Ectodermal cell (in vitro differentiated cells): ENCODE data around the gene PLPPR1.
"Not testable (repeated sequence)": the region's sequence is repeated elsewhere in the genome, so short reads cannot be mapped to it uniquely, and the experiment has no call there.

ENCODE experiments used
- H3K27ac ChIP-seq: 2 replicates; pipeline ENCODE4 v1.7.0; 2013; ENCODE audit warnings: mild to moderate bottlenecking, low read depth, low read length; ENCODE audit not compliant: insufficient read depth, poor library complexity, severe bottlenecking
- H3K27me3 ChIP-seq: 2 replicates; pipeline ENCODE4 v1.7.0; 2013; ENCODE audit warnings: mild to moderate bottlenecking, low read length; ENCODE audit not compliant: insufficient read depth, control insufficient read depth, poor library complexity, severe bottlenecking
- H3K36me3 ChIP-seq: one replicate; pipeline ENCODE4 v1.7.0; 2013; ENCODE audit warnings: low read length; ENCODE audit not compliant: control insufficient read depth, insufficient read depth
- H3K4me1 ChIP-seq: one replicate; pipeline ENCODE4 v1.7.0; 2013; ENCODE audit warnings: low read length; ENCODE audit not compliant: control insufficient read depth, insufficient read depth
- H3K4me3 ChIP-seq: 2 replicates; pipeline ENCODE4 v1.7.0; 2013; ENCODE audit warnings: low read depth, low read length, control low read depth; ENCODE audit not compliant: insufficient read depth
- H3K9me3 ChIP-seq: 2 replicates; pipeline ENCODE4 v1.7.0; 2013; ENCODE audit warnings: mild to moderate bottlenecking, low read length, moderate library complexity; ENCODE audit not compliant: control insufficient read depth
- WGBS, 2 experiments: methylation state at CpG; one replicate each; pipeline ENCODE4 v1.1.7; 2013; ENCODE audit warnings: missing lambda C conversion rate in 2 of 2; 5-methylcytosine and 5-hydroxymethylcytosine counted together

Gene PLPPR1

DNA sequence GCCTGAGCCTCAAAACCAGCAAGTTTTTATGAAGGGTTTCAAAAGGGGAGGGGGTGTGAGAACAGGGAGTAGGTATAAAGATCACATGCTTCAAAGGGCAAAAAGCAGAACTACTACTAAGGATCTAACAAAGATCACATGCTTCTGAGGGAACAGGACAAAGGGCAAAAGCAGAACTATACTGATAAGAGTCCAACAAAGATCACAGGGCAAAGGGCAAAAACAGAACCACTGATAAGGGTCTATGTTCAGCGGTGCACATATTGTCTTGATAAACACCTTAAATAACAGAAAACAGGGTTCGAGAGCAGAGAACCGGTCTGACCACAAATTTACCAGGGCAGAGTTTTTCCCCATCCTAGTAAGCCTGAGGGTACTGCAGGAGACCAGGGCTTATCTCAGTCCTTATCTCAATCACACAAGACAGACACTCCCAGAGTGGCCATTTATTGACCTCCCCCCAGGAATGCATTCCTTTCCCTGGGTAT lies 298.9 kb downstream of the PLPPR1 start:
- 93 to 96% methylated on average over 3 of the region's 3 CpGs for WGBS, 2 experiments
- not testable (repeated sequence) for H3K27me3 ChIP-seq, H3K36me3 ChIP-seq, H3K4me1 ChIP-seq, H3K27ac ChIP-seq, H3K4me3 ChIP-seq, H3K9me3 ChIP-seq

DNA sequence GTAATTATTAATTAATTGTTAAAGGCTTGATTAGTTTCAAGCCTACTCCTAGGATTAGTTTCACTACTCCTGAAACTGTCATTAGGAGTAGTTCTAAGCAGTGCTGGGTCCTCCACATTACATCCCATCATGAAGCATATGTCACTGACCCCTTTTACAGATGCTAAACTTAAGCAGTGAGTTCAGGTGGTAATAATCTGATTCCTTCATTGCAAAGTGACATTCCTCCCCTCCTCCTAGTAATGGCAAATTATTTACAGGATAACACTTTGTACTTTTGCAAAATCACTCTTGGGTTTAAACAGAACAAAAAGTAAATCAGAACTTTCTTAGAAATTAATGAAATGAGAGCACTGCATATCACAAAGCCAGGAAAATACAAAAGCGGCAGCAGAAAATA lies 303.8 kb downstream of the PLPPR1 start:
- WGBS, 2 experiments, result 100% methylated on average over 1 of the region's 1 CpG; no CpG with 5 or more reads in 1 of the 2 experiments
- H3K4me3 ChIP-seq, result no peak overlapping the region
- H3K4me1 ChIP-seq, result no peaks in the 10 kb centered on the region

DNA sequence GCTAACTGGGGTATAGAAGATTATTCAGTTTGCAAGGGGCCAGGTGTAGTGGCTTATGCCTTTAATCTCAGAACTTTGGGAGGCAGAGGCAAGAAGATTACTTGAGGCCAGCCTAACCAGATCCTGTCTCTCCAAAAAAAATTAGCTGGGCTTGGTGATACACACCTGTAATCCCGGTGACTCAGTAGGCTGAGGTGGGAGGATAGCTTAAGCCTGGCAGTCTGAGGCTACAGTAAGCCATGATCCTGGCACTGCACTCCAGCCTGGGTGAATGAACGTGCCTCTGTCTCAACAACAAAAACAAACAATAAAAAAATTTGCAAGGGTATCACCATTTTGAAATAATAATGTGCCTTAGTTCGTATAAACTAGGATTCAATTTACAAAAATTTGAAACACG lies 305.0 kb downstream of the PLPPR1 start:
- Histone ChIP-seq H3K36me3 (no peaks in the 10 kb centered on the region), H3K27ac (no peak overlapping the region), H3K4me3 (no peak overlapping the region), H3K9me3 (no peaks in the 10 kb centered on the region), H3K4me1 (no peaks in the 10 kb centered on the region), H3K27me3 (no peaks in the 10 kb centered on the region)
- 96 to 98% methylated on average over 4 of the region's 4 CpGs for WGBS, 2 experiments

More for the DNA sequence above, 303.8 kb downstream of the PLPPR1 start:
- no peaks in the 10 kb centered on the region for H3K9me3 ChIP-seq
- no peaks in the 10 kb centered on the region for H3K27me3 ChIP-seq
- H3K36me3 ChIP-seq, result no peaks in the 10 kb centered on the region
- H3K27ac ChIP-seq, result no peak overlapping the region

DNA sequence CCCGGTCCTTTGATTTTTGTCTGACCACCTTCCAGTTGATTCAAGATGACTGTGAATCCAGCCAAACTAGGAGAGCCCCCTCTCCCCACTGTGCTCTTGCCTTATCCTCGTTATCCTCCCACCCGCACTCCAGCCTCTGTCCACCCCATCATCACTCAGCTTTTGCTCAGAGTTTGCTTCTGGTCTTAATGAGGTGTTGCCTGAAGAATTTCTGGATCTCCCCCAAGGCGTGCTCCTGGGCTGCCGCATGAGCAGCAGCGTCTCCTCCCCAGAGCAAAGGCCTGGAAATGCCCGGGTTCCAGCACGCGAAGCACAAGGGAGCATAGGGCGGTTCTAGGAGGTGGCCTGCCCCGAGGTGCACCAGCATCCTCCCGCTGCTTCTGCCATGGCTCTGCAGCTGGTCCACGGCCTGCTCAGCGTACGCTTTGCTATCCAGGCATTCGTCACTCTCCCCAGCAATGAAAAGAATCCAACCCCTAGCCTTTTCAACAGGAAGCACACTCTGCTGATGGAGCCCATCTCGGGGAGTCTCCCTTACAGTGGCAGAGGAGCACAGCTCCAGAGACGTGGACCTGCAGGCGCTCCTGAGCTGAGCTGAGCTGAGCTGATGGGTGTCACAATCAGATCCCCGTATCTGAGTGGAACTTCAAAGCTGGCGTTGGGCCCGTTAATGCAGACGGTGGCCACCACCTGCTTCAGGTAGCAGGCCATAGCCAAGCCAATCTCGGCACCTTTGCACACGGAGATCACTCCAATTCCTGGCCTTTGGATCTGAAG lies 305.6 kb downstream of the PLPPR1 start:
- no peaks in the 10 kb centered on the region for H3K27me3 ChIP-seq
- H3K27ac ChIP-seq, result no peak overlapping the region
- H3K4me1 ChIP-seq, result no peaks in the 10 kb centered on the region
- WGBS, 2 experiments, result 94 to 95% methylated on average over 25 of the region's 25 CpGs
- H3K9me3 ChIP-seq, result no peaks in the 10 kb centered on the region
- H3K4me3 ChIP-seq, result no peak overlapping the region
- no peaks in the 10 kb centered on the region for H3K36me3 ChIP-seq

DNA sequence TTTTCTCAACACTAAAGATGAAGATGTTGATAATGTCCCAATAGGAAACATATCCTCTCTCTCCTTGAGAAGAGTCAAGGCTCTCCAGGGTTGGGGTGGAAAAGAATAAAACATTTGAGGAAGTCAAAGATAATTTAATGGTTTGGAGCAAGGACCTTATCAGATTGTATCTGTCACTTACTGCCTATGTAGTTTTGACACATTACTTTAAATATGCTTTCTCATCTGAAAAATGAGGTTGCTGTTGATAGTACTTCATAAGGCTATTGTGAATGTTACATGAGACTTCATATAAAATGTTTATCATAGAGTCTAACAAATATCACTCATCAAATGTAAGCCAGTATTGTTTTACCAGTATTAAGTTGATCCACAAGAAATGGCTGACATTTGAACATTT lies 307.6 kb downstream of the PLPPR1 start:
- Histone ChIP-seq H3K9me3 (no peaks in the 10 kb centered on the region), H3K36me3 (no peaks in the 10 kb centered on the region), H3K4me3 (no peak overlapping the region), H3K27ac (no peak overlapping the region), H3K4me1 (no peaks in the 10 kb centered on the region), H3K27me3 (no peaks in the 10 kb centered on the region)

DNA sequence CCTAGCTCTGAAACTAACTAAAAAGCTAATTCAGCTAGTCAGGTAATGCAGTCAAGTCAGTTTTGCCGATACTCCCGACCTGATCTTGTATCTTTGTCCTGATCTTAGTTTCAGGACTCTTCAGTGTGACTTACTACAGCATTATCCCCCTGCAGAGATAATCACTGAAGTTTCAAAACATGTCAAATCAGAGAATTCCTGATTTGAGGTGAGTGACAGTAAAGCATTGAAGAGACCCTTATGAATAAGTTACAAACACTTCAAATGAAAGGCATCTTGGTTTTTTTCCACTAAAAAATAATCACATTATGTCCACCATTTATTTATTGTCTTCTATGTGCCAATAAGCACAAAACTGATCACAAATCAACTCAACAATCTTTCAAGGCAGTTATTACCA lies 308.7 kb downstream of the PLPPR1 start:
- no peaks in the 10 kb centered on the region for H3K4me1 ChIP-seq
- no peaks in the 10 kb centered on the region for H3K27me3 ChIP-seq
- WGBS, 2 experiments, result 96 to 98% methylated on average over 2 of the region's 2 CpGs
- no peak overlapping the region for H3K27ac ChIP-seq
- H3K9me3 ChIP-seq, result no peaks in the 10 kb centered on the region
- H3K4me3 ChIP-seq, result no peak overlapping the region
- no peaks in the 10 kb centered on the region for H3K36me3 ChIP-seq

DNA sequence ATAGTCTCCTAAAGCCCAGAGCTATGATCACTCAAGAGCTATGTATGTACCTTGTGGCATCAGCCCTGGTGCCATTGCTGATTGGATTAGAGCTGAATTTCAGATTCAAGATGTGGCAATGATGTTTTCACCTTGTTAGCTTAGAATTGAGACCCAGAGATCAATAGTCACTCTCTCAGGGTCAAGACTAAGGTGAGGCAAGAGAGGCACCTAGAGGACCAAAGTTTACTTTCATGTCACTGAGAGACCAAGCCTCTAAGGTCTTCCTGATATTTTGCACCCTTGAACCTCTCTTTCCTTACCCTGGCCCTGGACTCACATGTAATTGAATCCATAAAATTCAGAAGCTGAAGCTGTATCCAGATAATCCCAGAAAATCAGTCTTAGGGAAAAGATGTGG lies 313.4 kb downstream of the PLPPR1 start:
- Histone ChIP-seq H3K27ac (no peak overlapping the region), H3K36me3 (no peaks in the 10 kb centered on the region), H3K4me1 (no peaks in the 10 kb centered on the region), H3K4me3 (no peak overlapping the region), H3K9me3 (no peaks in the 10 kb centered on the region), H3K27me3 (no peaks in the 10 kb centered on the region)

DNA sequence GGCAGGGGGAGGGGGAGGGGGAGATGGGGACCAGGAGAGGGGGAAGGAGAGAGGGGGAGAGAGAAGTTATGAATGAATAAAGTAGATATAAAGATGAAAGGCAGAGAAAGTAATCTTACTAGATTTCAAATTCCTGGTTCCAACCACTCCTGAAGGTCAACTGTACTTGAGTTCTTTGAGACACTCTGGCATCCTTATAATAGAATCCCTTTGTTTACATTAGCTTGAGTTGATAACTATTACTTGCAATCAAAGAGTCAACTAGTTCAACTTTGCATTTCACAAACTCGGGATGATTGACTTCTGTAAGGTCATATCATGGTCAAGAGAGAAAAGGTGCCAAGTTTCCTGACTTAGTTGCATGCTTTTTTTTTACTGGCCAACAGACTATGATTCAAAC lies 314.1 kb downstream of the PLPPR1 start:
- Histone ChIP-seq H3K4me1 (no peaks in the 10 kb centered on the region), H3K36me3 (no peaks in the 10 kb centered on the region), H3K9me3 (no peaks in the 10 kb centered on the region), H3K27ac (no peak overlapping the region), H3K4me3 (no peak overlapping the region), H3K27me3 (no peaks in the 10 kb centered on the region)
- WGBS, 2 experiments, result 88 to 90% methylated on average over 1 of the region's 1 CpG

DNA sequence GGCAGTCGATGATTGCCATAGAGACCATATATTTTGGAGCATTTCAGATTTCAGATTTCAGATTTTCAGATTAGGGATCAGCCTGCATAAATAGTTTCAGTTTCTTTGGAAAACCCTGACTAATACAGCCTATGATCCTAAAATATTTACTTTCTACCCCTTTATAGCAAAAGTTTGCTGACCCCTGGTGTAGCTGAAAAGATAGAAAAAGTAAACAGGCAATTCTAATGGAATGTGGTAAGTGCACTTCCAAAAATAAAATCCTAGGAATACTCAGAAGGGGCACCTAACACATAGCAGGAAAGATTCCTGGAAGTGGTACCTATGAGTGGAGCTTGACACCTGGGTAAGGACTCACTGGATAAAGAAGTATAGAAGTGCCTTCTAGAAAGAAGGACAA lies 321.8 kb downstream of the PLPPR1 start:
- H3K9me3 ChIP-seq, result no peaks in the 10 kb centered on the region
- WGBS, 2 experiments, result 78 to 93% methylated on average over 1 of the region's 1 CpG
- H3K27me3 ChIP-seq, result no peaks in the 10 kb centered on the region
- no peaks in the 10 kb centered on the region for H3K4me1 ChIP-seq
- no peak overlapping the region for H3K4me3 ChIP-seq
- H3K36me3 ChIP-seq, result no peaks in the 10 kb centered on the region
- no peak overlapping the region for H3K27ac ChIP-seq

DNA sequence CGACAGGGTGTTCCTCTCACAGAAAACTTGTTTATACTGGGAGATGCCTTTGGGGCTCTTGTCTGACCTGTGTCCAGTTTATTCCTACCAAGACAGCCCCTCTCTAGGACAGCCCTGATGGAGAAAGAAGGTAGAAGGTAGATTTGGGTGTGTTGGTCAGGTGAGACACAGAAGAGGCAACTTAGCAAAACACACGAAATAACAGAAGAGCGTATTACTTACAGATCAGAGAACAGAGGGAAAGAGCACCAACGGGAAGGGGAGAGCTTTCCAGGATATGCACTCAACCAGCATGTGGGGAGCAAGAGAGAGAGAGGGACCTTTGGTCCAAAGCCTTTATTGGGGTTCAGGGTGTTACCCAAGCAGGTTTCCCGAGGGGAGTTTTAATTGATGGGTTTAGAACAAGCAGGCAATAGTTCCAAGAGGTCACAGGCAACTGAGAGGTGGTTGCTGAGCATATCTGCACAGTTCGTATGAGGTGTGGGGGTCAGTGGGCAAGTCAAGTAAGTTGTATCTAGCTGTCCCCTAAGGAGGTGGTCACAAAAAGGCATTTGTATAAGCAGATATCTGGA lies 324.5 kb downstream of the PLPPR1 start:
- H3K4me1 ChIP-seq, result no peaks in the 10 kb centered on the region
- 93 to 95% methylated on average over 6 of the region's 6 CpGs for WGBS, 2 experiments

More for the DNA sequence above, 324.5 kb downstream of the PLPPR1 start:
- no peak overlapping the region for H3K4me3 ChIP-seq
- H3K27me3 ChIP-seq, result no peaks in the 10 kb centered on the region
- H3K27ac ChIP-seq, result no peak overlapping the region
- H3K36me3 ChIP-seq, result no peaks in the 10 kb centered on the region
- no peaks in the 10 kb centered on the region for H3K9me3 ChIP-seq
